GOT3 (cell line): Measurements from ENCODE around the gene SCPEP1.

Experiments used
- DNase-seq: peaks from one replicate; lab custom pipeline; 2025; ENCODE audit warnings: mixed read lengths; lab: John Stamatoyannopoulos, UW

Gene SCPEP1

GRCh38 chr17:57040571-57040970 is 62.6 kb downstream of the SCPEP1 start:
- DNase-seq = no peak

GRCh38 chr17:57043276-57043675 is 65.3 kb downstream of the SCPEP1 start:
- no peak for DNase-seq

GRCh38 chr17:57044976-57045867 is 67.3 kb downstream of the SCPEP1 start:
- no peak for DNase-seq

GRCh38 chr17:57045868-57046704 is 68.2 kb downstream of the SCPEP1 start:
- DNase-seq = no peak

GRCh38 chr17:57046749-57047148 is 68.8 kb downstream of the SCPEP1 start:
- DNase-seq = no peak

GRCh38 chr17:57048096-57048495 is 70.2 kb downstream of the SCPEP1 start:
- no peak for DNase-seq

GRCh38 chr17:57050306-57050705 is 72.4 kb downstream of the SCPEP1 start:
- no peak for DNase-seq

- DNase-seq = no peak
Observed at GRCh38 chr17:57051886-57052361, 74.0 kb downstream of the SCPEP1 start.
